Left lobe of liver (tissue), 2 donors: Measurements from ENCODE around the gene NKX6-2. TPM values are rescaled to one million over a fixed set of nuclear protein-coding genes. Genes with fewer than 3 reads are reported as not detected.
"Not testable (repeated sequence)": the region's sequence is repeated elsewhere in the genome, so short reads cannot be mapped to it uniquely, and the experiment has no call there.

Experiments
- ATAC-seq: fragments of 200-7000 bp; cut with Tn5 transposase; one replicate; pipeline ENCODE4 v1.9.1; 2020; ENCODE audit warnings: mild to moderate bottlenecking, moderate library complexity
- DNase-seq: peaks from one replicate; pipeline ENCODE4 v3.0.0-alpha.2; 2020; ENCODE audit warnings: low spot score
- total RNA-seq: library from RNA; stranded (reverse); gene quantifications from one replicate; pipeline ENCODE4 v1.2.1, GENCODE V29; 2021
- donor health status: DM: no; HTN: no; CAD: no; lungs with moderate emphysema.
- donor health status: DM: no; HTN: yes; CAD: no.

NKX6-2 gene
- total RNA-seq = not detected

- DNase-seq (no peak), ATAC-seq (no peak)
Observed at GRCh38 chr10:132785723-132786475, at the start of gene NKX6-2. TSS of gene NKX6-2 (minus strand) at chr10:132786147. CDS start at chr10:132785948, 199 bp downstream.

GRCh38 chr10:132834891-132835847 is 49.2 kb upstream of the NKX6-2 start:
- no peak for ATAC-seq

DNA sequence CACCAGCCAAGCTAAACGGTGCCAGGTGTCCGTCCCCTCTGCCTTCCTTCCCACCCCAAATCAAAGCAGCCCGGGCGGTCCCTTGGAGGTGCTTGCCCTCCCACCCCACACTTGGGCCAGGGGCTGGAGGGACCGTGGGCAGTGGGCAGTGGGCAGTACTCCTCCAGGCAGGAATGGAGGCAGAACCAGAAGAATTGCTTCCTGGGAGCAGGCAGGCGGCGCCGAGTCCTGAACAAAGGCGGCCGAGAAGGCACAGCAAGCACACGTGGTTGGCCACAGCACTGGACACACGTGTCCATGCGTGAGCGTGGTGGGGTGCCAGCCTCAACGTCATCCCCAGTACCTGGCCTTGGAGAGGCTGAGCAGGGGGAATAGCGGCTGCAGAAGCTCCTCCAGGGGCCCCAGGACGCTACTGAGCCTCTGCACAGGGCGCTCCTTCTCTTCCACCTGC is 48.4 kb upstream of the NKX6-2 start:
- ATAC-seq = no peak
- DNase-seq = no peak

More at GRCh38 chr10:132834891-132835847, 49.2 kb upstream of the NKX6-2 start:
- DNase-seq = no peak

GRCh38 chr10:132833421-132834111 is 47.6 kb upstream of the NKX6-2 start:
- ATAC-seq (no peak), DNase-seq (no peak)

- ATAC-seq (no peak), DNase-seq (no peak)
Observed at GRCh38 chr10:132832186-132832969, 46.4 kb upstream of the NKX6-2 start.

DNA sequence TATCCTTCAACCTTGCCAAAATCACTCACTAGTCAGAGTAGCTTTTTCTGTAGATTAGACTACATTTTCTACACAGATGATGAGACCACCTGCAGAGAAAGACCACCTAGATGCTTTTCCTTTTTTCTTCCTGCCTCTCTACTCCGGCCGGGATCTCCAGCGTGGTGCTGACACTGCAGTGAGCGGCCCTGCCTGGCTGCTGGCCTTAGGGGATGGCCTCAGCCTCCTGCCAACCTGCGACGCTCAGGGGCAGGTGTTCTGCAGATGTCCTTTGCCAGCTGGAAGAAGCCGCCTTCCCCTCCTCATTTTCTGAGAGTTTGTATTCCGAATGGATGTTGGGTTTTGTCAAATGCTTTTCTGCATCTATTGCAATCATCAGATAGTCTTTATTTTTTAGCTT is 43.5 kb upstream of the NKX6-2 start:
- ATAC-seq = no peak

GRCh38 chr10:132828681-132829080 is 42.7 kb upstream of the NKX6-2 start:
- ATAC-seq = no peak
- no peak for DNase-seq

More for the DNA sequence above, 43.5 kb upstream of the NKX6-2 start:
- DNase-seq = no peak

- no peak for ATAC-seq
- DNase-seq = no peak
Observed at GRCh38 chr10:132827861-132828539, 42.1 kb upstream of the NKX6-2 start.

DNA sequence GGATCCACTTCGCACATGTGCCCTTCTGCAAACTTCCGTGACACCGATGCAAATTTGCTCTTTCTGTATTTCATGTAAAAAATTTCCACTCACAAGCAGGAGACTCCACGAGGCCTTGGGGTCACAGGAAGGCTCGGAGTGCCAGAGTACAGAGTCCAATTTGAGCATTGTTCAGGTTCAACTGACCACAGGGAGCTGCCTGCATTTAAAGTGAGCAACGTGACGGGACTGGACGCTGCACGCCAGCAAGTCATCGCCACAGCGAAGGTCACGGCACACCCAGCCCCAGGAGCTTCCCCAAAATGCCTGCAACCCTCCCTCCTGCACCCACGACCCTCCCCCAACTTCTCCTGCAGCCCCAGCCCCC is 41.5 kb upstream of the NKX6-2 start:
- ATAC-seq = peak; percentile 16
- DNase-seq = no peak

- DNase-seq = no peak
- ATAC-seq = no peak
Observed at GRCh38 chr10:132826524-132827422, 40.8 kb upstream of the NKX6-2 start.

- DNase-seq, ATAC-seq: not testable (repeated sequence)
Observed at GRCh38 chr10:132825783-132826523, 40.0 kb upstream of the NKX6-2 start.

GRCh38 chr10:132820056-132820455 is 34.1 kb upstream of the NKX6-2 start:
- ATAC-seq = no peak
- DNase-seq = no peak

- no peak for DNase-seq
- ATAC-seq = no peak
Observed at GRCh38 chr10:132817701-132818211, 31.8 kb upstream of the NKX6-2 start.

DNA sequence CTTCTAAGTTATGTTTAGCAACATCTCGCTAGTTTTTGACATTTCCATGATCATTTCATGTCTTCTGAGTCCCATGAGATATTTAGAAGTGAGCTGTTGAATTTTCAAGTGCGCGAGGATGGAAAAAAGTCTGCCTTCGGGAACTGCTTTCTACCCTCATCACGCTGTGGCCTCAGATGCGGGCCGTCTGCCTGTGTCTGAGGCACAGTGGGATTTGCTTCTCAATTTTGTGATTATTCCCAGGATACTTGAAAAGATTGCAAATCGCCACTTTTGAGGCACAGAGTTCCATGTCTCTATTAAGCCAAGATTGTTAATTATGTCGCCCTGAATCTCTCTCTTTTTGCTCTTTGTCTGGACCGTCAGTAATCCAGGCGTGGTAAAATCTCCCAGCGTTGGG is 30.8 kb upstream of the NKX6-2 start:
- no peak for ATAC-seq
- no peak for DNase-seq

- ATAC-seq (no peak), DNase-seq (no peak)
Observed at GRCh38 chr10:132815168-132815857, 29.4 kb upstream of the NKX6-2 start.

DNA sequence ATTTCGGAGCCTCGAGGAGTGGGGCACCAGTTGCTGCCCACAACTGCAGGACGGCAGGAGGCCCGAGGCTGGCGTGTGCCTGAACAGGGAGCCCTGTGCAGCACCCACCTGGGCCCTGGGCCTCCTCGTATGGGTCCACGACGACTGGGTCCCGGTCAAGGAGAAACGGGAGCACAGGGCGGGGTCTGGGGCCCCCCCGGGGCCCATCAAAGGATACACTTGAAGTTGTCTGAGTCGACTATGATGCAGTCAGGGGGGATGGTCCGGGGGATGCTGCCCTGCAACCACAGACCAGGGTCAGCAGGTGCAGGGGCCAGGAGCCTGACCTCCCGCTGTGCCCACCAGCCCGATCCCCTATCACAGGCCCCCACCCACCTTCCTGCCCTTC is 28.5 kb upstream of the NKX6-2 start:
- DNase-seq (no peak), ATAC-seq (no peak)
